HepG2 (cell line): Measurements from ENCODE around the gene PRKAR2A. TPM values are rescaled to one million over a fixed set of nuclear protein-coding genes. Genes with fewer than 3 reads are reported as not detected.

Experiments used
- KDM6A ChIP-seq: IDR thresholded peaks from 2 replicates; pipeline ENCODE4 v1.6.1; 2016; ENCODE audit warnings: low read depth
- PAF1 ChIP-seq: IDR thresholded peaks from 2 replicates; pipeline ENCODE4 v1.6.1; 2016; ENCODE audit warnings: missing genetic modification reagents, missing compliant biosample characterization
- RBAK ChIP-seq: sonication (generic); formaldehyde crosslinking; IDR thresholded peaks from 2 replicates; pipeline ENCODE4 v1.5.1; 2020; ENCODE audit warnings: mild to moderate bottlenecking, missing genetic modification reagents
- SOX5 ChIP-seq: IDR thresholded peaks from 2 replicates; pipeline ENCODE4 v1.6.1; 2016; ENCODE audit warnings: borderline replicate concordance
- ZNF432 ChIP-seq: sonication (generic); formaldehyde crosslinking; IDR thresholded peaks from 2 replicates; pipeline ENCODE4 v1.5.0; 2020; ENCODE audit warnings: missing genetic modification reagents, mild to moderate bottlenecking, borderline replicate concordance
- ZNF619 ChIP-seq: sonication (generic); formaldehyde crosslinking; IDR thresholded peaks from 2 replicates; pipeline ENCODE4 v1.4.0; 2020; ENCODE audit warnings: mild to moderate bottlenecking, missing genetic modification reagents
- polyA plus RNA-seq, 8 experiments: library from polyadenylated mRNA; depleted of rRNA in 3 of 8; stranded (reverse) in 7 of 8; unstranded in 1 of 8; fragments of >200 nt; fragmentation: Illumina TruSeq in 4 of 8; extraction: Trizol in 4 of 8; gene quantifications; 2 replicates each; pipeline versions ENCODE4 v1.2.1 to v1.2.3, GENCODE V29; 2011 to 2016; ENCODE audit warnings: low read depth in 4 of 8, missing spikeins in 1 of 8, mixed read lengths in 1 of 8; ENCODE audit not compliant: insufficient read depth in 1 of 8
- total RNA-seq, 5 experiments: library from RNA; depleted of rRNA; stranded (reverse); fragments of >200 nt; fragmentation: Illumina TruSeq; extraction: Trizol; gene quantifications; 2 replicates each; pipeline ENCODE4 v1.2.3, GENCODE V29; 2016; ENCODE audit warnings: low read depth in 1 of 5
- TF ChIP-seq, protein P1 (sequence below): sonication (generic); formaldehyde crosslinking; IDR thresholded peaks from 2 replicates; pipeline ENCODE4 v1.4.0; 2020; ENCODE audit warnings: missing genetic modification reagents, mild to moderate bottlenecking, borderline replicate concordance
- TF ChIP-seq, protein P2 (sequence below): sonication (generic); formaldehyde crosslinking; IDR thresholded peaks from 2 replicates; pipeline ENCODE4 v1.4.0; 2020; ENCODE audit warnings: mild to moderate bottlenecking, low read depth, missing genetic modification reagents
- TF ChIP-seq, protein P3 (sequence below): sonication (generic); formaldehyde crosslinking; IDR thresholded peaks from 2 replicates; pipeline ENCODE4 v1.4.0; 2020; ENCODE audit warnings: mild to moderate bottlenecking, missing genetic modification reagents, borderline replicate concordance
- TF ChIP-seq, protein P4 (sequence below): sonication (generic); formaldehyde crosslinking; IDR thresholded peaks from 2 replicates; pipeline ENCODE4 v1.4.0; 2020; ENCODE audit warnings: missing genetic modification reagents
- TF ChIP-seq, protein P5 (sequence below): IDR thresholded peaks from 2 replicates; pipeline ENCODE4 v1.6.1; 2018; ENCODE audit warnings: missing genetic modification reagents, mild to moderate bottlenecking, missing compliant biosample characterization
- TF ChIP-seq, protein P6 (sequence below): sonication (generic); formaldehyde crosslinking; IDR thresholded peaks from 2 replicates; pipeline ENCODE4 v1.8.0; 2022; ENCODE audit warnings: missing genetic modification reagents, low read depth, mild to moderate bottlenecking, borderline replicate concordance
- TF ChIP-seq, protein P7 (sequence below): IDR thresholded peaks from 2 replicates; pipeline ENCODE4 v1.6.1; 2016; ENCODE audit warnings: missing compliant biosample characterization, missing genetic modification reagents, borderline replicate concordance

PRKAR2A gene
- total and polyA plus RNA-seq, 2 of the 13 experiments (the other 11 are each of a cell fraction or from before 2014, with no cell fraction given) = 11.8 to 29.2 TPM

DNA sequence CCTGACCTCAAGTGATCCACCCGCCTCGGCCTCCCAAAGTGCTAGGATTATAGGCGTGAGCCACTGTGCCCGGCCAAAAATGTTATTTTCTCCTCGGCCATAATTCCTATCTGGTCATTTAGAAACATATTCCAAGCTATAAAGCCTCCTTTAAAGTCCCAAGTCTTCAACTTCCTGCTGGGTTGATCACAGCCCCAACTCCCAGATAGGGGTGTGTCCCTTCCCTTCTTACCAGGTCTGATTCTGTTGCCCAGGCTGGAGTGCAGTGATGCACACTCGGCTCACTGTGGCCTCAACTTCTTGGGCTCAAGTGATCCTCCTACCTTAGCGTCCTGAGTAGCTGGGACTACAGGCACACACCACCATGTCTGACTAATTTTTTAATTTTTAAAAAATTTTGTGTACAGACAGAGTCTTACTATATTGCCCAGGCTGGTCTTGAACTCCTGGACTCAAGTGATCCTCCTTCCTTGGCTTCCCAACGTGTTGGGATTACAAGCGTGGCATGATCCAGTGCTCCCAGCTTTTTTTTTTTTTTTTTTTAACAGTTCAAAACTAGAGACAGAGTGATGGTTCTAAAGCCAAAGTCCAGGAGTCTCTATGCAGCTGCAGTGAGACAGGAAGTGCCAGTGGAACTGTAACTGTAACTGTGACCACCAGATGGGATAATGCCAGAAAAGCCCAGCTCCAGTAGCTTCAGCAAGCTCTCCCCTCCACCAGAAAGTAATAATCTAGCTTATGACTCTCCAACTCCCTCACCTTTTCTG, 8.2 kb upstream of the PRKAR2A start (continued):
- TF ChIP-seq, protein P1, sequence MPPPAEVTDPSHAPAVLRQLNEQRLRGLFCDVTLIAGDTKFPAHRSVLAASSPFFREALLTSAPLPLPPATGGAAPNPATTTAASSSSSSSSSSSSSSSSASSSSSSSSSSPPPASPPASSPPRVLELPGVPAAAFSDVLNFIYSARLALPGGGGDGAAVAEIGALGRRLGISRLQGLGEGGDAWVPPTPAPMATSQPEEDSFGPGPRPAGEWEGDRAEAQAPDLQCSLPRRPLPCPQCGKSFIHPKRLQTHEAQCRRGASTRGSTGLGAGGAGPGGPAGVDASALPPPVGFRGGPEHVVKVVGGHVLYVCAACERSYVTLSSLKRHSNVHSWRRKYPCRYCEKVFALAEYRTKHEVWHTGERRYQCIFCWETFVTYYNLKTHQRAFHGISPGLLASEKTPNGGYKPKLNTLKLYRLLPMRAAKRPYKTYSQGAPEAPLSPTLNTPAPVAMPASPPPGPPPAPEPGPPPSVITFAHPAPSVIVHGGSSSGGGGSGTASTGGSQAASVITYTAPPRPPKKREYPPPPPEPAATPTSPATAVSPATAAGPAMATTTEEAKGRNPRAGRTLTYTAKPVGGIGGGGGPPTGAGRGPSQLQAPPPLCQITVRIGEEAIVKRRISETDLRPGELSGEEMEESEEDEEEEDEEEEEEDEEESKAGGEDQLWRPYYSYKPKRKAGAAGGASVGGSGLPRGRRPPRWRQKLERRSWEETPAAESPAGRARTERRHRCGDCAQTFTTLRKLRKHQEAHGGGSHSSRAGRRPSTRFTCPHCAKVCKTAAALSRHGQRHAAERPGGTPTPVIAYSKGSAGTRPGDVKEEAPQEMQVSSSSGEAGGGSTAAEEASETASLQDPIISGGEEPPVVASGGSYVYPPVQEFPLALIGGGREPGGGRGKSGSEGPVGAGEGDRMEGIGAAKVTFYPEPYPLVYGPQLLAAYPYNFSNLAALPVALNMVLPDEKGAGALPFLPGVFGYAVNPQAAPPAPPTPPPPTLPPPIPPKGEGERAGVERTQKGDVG (CRISPR knock-in tag) = no peak
- TF ChIP-seq ZNF432 (CRISPR knock-in tag) = no peak
- TF ChIP-seq RBAK (CRISPR knock-in tag) = no peak
- TF ChIP-seq, protein P2, sequence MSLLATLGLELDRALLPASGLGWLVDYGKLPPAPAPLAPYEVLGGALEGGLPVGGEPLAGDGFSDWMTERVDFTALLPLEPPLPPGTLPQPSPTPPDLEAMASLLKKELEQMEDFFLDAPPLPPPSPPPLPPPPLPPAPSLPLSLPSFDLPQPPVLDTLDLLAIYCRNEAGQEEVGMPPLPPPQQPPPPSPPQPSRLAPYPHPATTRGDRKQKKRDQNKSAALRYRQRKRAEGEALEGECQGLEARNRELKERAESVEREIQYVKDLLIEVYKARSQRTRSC (CRISPR knock-in tag) = no peak
- TF ChIP-seq, protein P3, sequence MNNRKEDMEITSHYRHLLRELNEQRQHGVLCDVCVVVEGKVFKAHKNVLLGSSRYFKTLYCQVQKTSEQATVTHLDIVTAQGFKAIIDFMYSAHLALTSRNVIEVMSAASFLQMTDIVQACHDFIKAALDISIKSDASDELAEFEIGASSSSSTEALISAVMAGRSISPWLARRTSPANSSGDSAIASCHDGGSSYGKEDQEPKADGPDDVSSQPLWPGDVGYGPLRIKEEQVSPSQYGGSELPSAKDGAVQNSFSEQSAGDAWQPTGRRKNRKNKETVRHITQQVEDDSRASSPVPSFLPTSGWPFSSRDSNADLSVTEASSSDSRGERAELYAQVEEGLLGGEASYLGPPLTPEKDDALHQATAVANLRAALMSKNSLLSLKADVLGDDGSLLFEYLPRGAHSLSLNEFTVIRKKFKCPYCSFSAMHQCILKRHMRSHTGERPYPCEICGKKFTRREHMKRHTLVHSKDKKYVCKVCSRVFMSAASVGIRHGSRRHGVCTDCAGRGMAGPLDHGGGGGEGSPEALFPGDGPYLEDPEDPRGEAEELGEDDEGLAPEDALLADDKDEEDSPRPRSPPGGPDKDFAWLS (CRISPR knock-in tag) = no peak
- TF ChIP-seq, protein P4, sequence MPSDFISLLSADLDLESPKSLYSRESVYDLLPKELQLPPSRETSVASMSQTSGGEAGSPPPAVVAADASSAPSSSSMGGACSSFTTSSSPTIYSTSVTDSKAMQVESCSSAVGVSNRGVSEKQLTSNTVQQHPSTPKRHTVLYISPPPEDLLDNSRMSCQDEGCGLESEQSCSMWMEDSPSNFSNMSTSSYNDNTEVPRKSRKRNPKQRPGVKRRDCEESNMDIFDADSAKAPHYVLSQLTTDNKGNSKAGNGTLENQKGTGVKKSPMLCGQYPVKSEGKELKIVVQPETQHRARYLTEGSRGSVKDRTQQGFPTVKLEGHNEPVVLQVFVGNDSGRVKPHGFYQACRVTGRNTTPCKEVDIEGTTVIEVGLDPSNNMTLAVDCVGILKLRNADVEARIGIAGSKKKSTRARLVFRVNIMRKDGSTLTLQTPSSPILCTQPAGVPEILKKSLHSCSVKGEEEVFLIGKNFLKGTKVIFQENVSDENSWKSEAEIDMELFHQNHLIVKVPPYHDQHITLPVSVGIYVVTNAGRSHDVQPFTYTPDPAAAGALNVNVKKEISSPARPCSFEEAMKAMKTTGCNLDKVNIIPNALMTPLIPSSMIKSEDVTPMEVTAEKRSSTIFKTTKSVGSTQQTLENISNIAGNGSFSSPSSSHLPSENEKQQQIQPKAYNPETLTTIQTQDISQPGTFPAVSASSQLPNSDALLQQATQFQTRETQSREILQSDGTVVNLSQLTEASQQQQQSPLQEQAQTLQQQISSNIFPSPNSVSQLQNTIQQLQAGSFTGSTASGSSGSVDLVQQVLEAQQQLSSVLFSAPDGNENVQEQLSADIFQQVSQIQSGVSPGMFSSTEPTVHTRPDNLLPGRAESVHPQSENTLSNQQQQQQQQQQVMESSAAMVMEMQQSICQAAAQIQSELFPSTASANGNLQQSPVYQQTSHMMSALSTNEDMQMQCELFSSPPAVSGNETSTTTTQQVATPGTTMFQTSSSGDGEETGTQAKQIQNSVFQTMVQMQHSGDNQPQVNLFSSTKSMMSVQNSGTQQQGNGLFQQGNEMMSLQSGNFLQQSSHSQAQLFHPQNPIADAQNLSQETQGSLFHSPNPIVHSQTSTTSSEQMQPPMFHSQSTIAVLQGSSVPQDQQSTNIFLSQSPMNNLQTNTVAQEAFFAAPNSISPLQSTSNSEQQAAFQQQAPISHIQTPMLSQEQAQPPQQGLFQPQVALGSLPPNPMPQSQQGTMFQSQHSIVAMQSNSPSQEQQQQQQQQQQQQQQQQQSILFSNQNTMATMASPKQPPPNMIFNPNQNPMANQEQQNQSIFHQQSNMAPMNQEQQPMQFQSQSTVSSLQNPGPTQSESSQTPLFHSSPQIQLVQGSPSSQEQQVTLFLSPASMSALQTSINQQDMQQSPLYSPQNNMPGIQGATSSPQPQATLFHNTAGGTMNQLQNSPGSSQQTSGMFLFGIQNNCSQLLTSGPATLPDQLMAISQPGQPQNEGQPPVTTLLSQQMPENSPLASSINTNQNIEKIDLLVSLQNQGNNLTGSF = no peak
- TF ChIP-seq, protein P5, sequence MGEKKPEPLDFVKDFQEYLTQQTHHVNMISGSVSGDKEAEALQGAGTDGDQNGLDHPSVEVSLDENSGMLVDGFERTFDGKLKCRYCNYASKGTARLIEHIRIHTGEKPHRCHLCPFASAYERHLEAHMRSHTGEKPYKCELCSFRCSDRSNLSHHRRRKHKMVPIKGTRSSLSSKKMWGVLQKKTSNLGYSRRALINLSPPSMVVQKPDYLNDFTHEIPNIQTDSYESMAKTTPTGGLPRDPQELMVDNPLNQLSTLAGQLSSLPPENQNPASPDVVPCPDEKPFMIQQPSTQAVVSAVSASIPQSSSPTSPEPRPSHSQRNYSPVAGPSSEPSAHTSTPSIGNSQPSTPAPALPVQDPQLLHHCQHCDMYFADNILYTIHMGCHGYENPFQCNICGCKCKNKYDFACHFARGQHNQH (CRISPR knock-in tag) = no peak
- TF ChIP-seq SOX5 = no peak; the same call in 1 of the 2 replicates
- TF ChIP-seq, protein P6, sequence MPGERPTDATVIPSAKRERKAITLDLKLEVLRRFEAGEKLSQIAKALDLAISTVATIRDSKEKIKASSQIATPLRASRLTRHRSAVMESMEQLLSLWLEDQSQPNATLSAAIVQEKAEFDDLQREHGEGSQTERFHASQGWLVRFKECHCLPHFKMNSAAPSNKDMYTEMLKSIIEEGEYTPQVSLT (CRISPR knock-in tag) = no peak
- TF ChIP-seq, protein P7, sequence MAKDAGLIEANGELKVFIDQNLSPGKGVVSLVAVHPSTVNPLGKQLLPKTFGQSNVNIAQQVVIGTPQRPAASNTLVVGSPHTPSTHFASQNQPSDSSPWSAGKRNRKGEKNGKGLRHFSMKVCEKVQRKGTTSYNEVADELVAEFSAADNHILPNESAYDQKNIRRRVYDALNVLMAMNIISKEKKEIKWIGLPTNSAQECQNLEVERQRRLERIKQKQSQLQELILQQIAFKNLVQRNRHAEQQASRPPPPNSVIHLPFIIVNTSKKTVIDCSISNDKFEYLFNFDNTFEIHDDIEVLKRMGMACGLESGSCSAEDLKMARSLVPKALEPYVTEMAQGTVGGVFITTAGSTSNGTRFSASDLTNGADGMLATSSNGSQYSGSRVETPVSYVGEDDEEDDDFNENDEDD (CRISPR knock-in tag) = no peak
- TF ChIP-seq KDM6A (CRISPR knock-in tag) = no peak
- TF ChIP-seq PAF1 (CRISPR knock-in tag) = no peak
- TF ChIP-seq ZNF619 (CRISPR knock-in tag) = no peak
